GM12878 (cell line): Measurements from ENCODE around the gene SRSF11. TPM values are rescaled to one million over a fixed set of nuclear protein-coding genes. Genes with fewer than 3 reads are reported as not detected.
"Not testable (repeated sequence)": the region's sequence is repeated elsewhere in the genome, so short reads cannot be mapped to it uniquely, and the experiment has no call there.

ENCODE experiments used
- ATAC-seq: fragments of 200-7000 bp; cut with Tn5 transposase; 3 replicates; pipeline ENCODE4 v1.9.1; 2020; ENCODE audit warnings: mild to moderate bottlenecking, moderate library complexity
- BruUV-seq: library from RNA; stranded (reverse); fragments of 400-500 nt; replicated peaks from 2 replicates; lab custom pipeline; 2021; lab: Mats Ljungman, UMichigan
- CTCF ChIA-PET: fragments of 300-600 bp; sonication (Branson Sonifier 250); formaldehyde crosslinking; extraction: SDS; loops from one replicate; lab custom pipeline; 2021; ENCODE audit warnings: inconsistent platforms; lab: Yijun Ruan, JAX
- POLR2A ChIA-PET: fragments of 350-600 bp; formaldehyde crosslinking; extraction: SDS; loops from one replicate; lab custom pipeline; 2021; ENCODE audit warnings: inconsistent platforms; lab: Charles Lee
- RAD21 ChIA-PET: fragments of 300-600 bp; sonication (Branson Sonifier 250); formaldehyde crosslinking; loops from one replicate; lab custom pipeline; 2023; ENCODE audit warnings: antibody characterized with exemption; ENCODE audit not compliant: unreplicated experiment; lab: Charles Lee
- SMC1A ChIA-PET: fragments of 300-600 bp; sonication (Branson Sonifier 250); formaldehyde crosslinking; loops from one replicate; lab custom pipeline; 2023; ENCODE audit not compliant: unreplicated experiment, uncharacterized antibody; lab: Charles Lee
- DNase-seq: peaks from one replicate; pipeline ENCODE4 v3.0.0-alpha.2; 2011; ENCODE audit warnings: low read depth, low spot score
- FAIRE-seq: peaks from 3 replicates; lab custom pipeline; 2011; peaks lifted over from hg19 to GRCh38; lab: Jason Lieb, UNC
- H2AFZ ChIP-seq: 2 replicates; pipeline ENCODE4 v1.6.0; 2011; ENCODE audit warnings: low read depth, low read length, control low read depth; ENCODE audit not compliant: control insufficient read depth
- H3K27ac ChIP-seq: 2 replicates; pipeline ENCODE4 v1.5.1; 2011; ENCODE audit warnings: control low read depth; ENCODE audit not compliant: control insufficient read depth, insufficient read depth
- H3K27me3 ChIP-seq, 2 experiments: replicated peaks in 1 of 2; 2 replicates each; pipeline versions ENCODE4 v1.6.0 to v1.6.1; 2011; ENCODE audit warnings: low read length in 1 of 2; ENCODE audit not compliant: control insufficient read depth in 2 of 2, insufficient read depth in 2 of 2
- H3K36me3 ChIP-seq, 2 experiments: 2 replicates each; pipeline ENCODE4 v1.5.1; 2011; ENCODE audit warnings: low read length in 1 of 2; ENCODE audit not compliant: control insufficient read depth in 2 of 2, insufficient read depth in 2 of 2
- H3K4me1 ChIP-seq: 2 replicates; pipeline ENCODE4 v1.6.1; 2011; ENCODE audit warnings: mild to moderate bottlenecking, low read length, moderate library complexity, mixed read lengths; ENCODE audit not compliant: control insufficient read depth, insufficient read depth
- H3K4me2 ChIP-seq: 2 replicates; pipeline ENCODE4 v1.6.0; 2011; ENCODE audit warnings: control low read depth; ENCODE audit not compliant: control insufficient read depth, insufficient read depth
- H3K4me3 ChIP-seq: fragments of 200-600 bp; sonication (generic); 2 replicates; pipeline ENCODE4 v1.5.1; 2016
- H3K79me2 ChIP-seq: 2 replicates; pipeline ENCODE4 v1.6.0; 2011; ENCODE audit warnings: low read length; ENCODE audit not compliant: control insufficient read depth, insufficient read depth
- H3K9ac ChIP-seq: 2 replicates; pipeline ENCODE4 v1.8.0; 2011; ENCODE audit warnings: low read length, control low read depth, mixed read lengths; ENCODE audit not compliant: control insufficient read depth, insufficient read depth
- H3K9me3 ChIP-seq: replicated peaks from 3 replicates; pipeline ENCODE4 v1.5.1; 2011; ENCODE audit warnings: mild to moderate bottlenecking, low read length; ENCODE audit not compliant: control insufficient read depth, insufficient read depth
- H4K20me1 ChIP-seq: 2 replicates; pipeline ENCODE4 v1.6.0; 2011; ENCODE audit not compliant: control insufficient read depth, insufficient read depth
- ASH2L ChIP-seq: fragments of 300-600, 200-600 bp; sonication (generic); IDR thresholded peaks from 2 replicates; pipeline ENCODE4 v1.6.1; 2017; ENCODE audit warnings: low read depth, mild to moderate bottlenecking, borderline replicate concordance
- ATF2 ChIP-seq: IDR thresholded peaks from 2 replicates; pipeline ENCODE4 v1.6.1; 2012; ENCODE audit warnings: low read length, inconsistent platforms
- BACH1 ChIP-seq: fragments of 450-650 bp; IDR thresholded peaks from 2 replicates; pipeline ENCODE4 v1.6.1; 2017; ENCODE audit warnings: mild to moderate bottlenecking, borderline replicate concordance
- BHLHE40 ChIP-seq, 2 experiments: fragments of 450-650 bp in 1 of 2; IDR thresholded peaks; 2 replicates each; pipeline ENCODE4 v1.6.1; 2011 to 2017; ENCODE audit warnings: low read depth in 2 of 2, borderline replicate concordance in 1 of 2, improper control_type of control experiment in 1 of 2, low read length in 1 of 2, mild to moderate bottlenecking in 1 of 2
- CEBPB ChIP-seq, 2 experiments: fragments of 150-350 bp in 1 of 2; IDR thresholded peaks; 2 replicates each; pipeline ENCODE4 v1.6.1; 2012 to 2014; ENCODE audit warnings: low read depth in 2 of 2, low read length in 2 of 2, borderline replicate concordance in 1 of 2, inconsistent platforms in 1 of 2
- CHD2 ChIP-seq: IDR thresholded peaks from 2 replicates; pipeline ENCODE4 v1.6.1; 2011; ENCODE audit warnings: low read depth, low read length, improper control_type of control experiment, borderline replicate concordance
- CREB1 ChIP-seq: IDR thresholded peaks from 2 replicates; pipeline ENCODE4 v1.6.1; 2012; ENCODE audit warnings: low read depth, mild to moderate bottlenecking, inconsistent platforms
- FOS ChIP-seq: IDR thresholded peaks from 3 replicates; pipeline ENCODE4 v1.6.1; 2011; ENCODE audit warnings: borderline replicate concordance; ENCODE audit not compliant: insufficient read length; ENCODE audit errors: extremely low read depth
- IRF4 ChIP-seq: IDR thresholded peaks from 2 replicates; pipeline ENCODE4 v1.6.1; 2011; ENCODE audit warnings: low read depth, low read length
- JUNB ChIP-seq: IDR thresholded peaks from 2 replicates; pipeline ENCODE4 v1.6.1; 2016; ENCODE audit warnings: antibody characterized with exemption, mild to moderate bottlenecking
- KAT2A ChIP-seq: conservative IDR thresholded peaks from 2 replicates; pipeline ENCODE4 v1.6.1; 2011; ENCODE audit warnings: low read depth, low read length; ENCODE audit not compliant: control insufficient read depth
- MXI1 ChIP-seq: fragments of 150-350 bp; IDR thresholded peaks from 2 replicates; pipeline ENCODE4 v1.6.1; 2011; ENCODE audit warnings: low read depth, mild to moderate bottlenecking, inconsistent platforms, low read length, improper control_type of control experiment
- RBBP5 ChIP-seq: fragments of 200-600 bp; sonication (generic); conservative IDR thresholded peaks from 2 replicates; pipeline ENCODE4 v1.6.1; 2016
- SMAD5 ChIP-seq: IDR thresholded peaks from 2 replicates; pipeline ENCODE4 v1.6.1; 2016; ENCODE audit warnings: antibody characterized with exemption, low read depth
- SPI1 ChIP-seq: IDR thresholded peaks from 2 replicates; pipeline ENCODE4 v1.6.1; 2011; ENCODE audit warnings: low read depth, mild to moderate bottlenecking, low read length, moderate library complexity, borderline replicate concordance; ENCODE audit not compliant: insufficient read depth
- STAT1 ChIP-seq: fragments of 450-650 bp; conservative IDR thresholded peaks from 2 replicates; pipeline ENCODE4 v1.6.1; 2014; ENCODE audit warnings: antibody characterized with exemption, mild to moderate bottlenecking
- WRNIP1 ChIP-seq: IDR thresholded peaks from 2 replicates; pipeline ENCODE4 v1.6.1; 2011; ENCODE audit warnings: low read depth, low read length, improper control_type of control experiment, borderline replicate concordance
- YY1 ChIP-seq: IDR thresholded peaks from 2 replicates; pipeline ENCODE4 v1.6.1; 2011; ENCODE audit warnings: low read depth, mild to moderate bottlenecking, low read length
- ZBTB33 ChIP-seq: fragments of 450-650 bp; IDR thresholded peaks from 2 replicates; pipeline ENCODE4 v1.6.1; 2017; ENCODE audit warnings: mild to moderate bottlenecking
- ZZZ3 ChIP-seq: IDR thresholded peaks from 2 replicates; pipeline ENCODE4 v1.6.1; 2011; ENCODE audit warnings: low read depth; ENCODE audit not compliant: control insufficient read depth, insufficient read length
- WGBS: methylation state at CpG from one replicate; pipeline ENCODE4 v1.1.6; 2016; ENCODE audit warnings: low lambda C conversion rate; ENCODE audit not compliant: insufficient replicate concordance, insufficient coverage; ENCODE audit errors: missing lambda C conversion rate; 5-methylcytosine and 5-hydroxymethylcytosine counted together
- in situ Hi-C: fragments of 300-500 bp; cut with MboI; formaldehyde crosslinking; loops from 9 replicates; pipeline ENCODE4 v1.14.3; 2018; ENCODE audit warnings: mixed read lengths
- intact Hi-C: fragments of 100-400 bp; cut with micrococcal nuclease; formaldehyde crosslinking; loops from one replicate; pipeline ENCODE4 v1.14.2; 2022; ENCODE audit not compliant: unreplicated experiment
- polyA plus RNA-seq, 11 experiments: library from polyadenylated mRNA; depleted of rRNA in 4 of 11; unstranded in 6 of 11; stranded (reverse) in 5 of 11; fragments of >200 nt; fragmentation: Nextera tagmentation in 4 of 11; fragmentation: Illumina TruSeq in 1 of 11; extraction: Ambion mirVana in 4 of 11; extraction: Trizol in 1 of 11; gene quantifications; 1 replicate in 1 of 11; 2 replicates in 10 of 11; pipeline versions ENCODE4 v1.2.1 to v1.2.3, GENCODE V29; 2011 to 2016; ENCODE audit warnings: inconsistent platforms in 2 of 11, missing spikeins in 2 of 11, low read depth in 1 of 11
- total RNA-seq, 4 experiments: library from RNA; depleted of rRNA in 3 of 4; stranded (reverse); fragments of >200 nt in 3 of 4; fragmentation: Illumina TruSeq in 1 of 4; extraction: Trizol in 1 of 4; gene quantifications; 2 replicates each; pipeline versions ENCODE4 v1.2.1 to v1.2.3, GENCODE V29; 2013 to 2021

Gene SRSF11
- total and polyA plus RNA-seq, 10 of the 15 experiments (the other 5 are each of a cell fraction or from before 2014, with no cell fraction given) = 83.0 to 424 (median 207) TPM

GRCh38 chr1:70171512-70171911 is 49.7 kb upstream of the SRSF11 start:
- no TSS peak for BruUV-seq

GRCh38 chr1:70185181-70185580 is 36.0 kb upstream of the SRSF11 start:
- RAD21 ChIA-PET, POLR2A ChIA-PET, in situ Hi-C loops: not testable (repeated sequence)

More at GRCh38 chr1:70171512-70171911, 49.7 kb upstream of the SRSF11 start:
- H3K4me1 ChIP-seq = no peaks in the 10 kb centered on the region
- no peak overlapping the region for H3K27ac ChIP-seq
- CTCF ChIA-PET = no interaction called here
- POLR2A ChIA-PET = no interaction called here
- FAIRE-seq (no peak), ATAC-seq (no peak), DNase-seq (no peak)
- SMC1A ChIA-PET = no interaction called here
- H3K36me3 ChIP-seq = peaks cover 0 to 1% of the 10 kb centered on the region in 2 experiments; a peak in 1 of 4 replicates
- in situ Hi-C loops (no loop called here), intact Hi-C loops (no loop called here)
- H3K4me3 ChIP-seq = no peak overlapping the region
- H3K9me3 ChIP-seq = no peaks in the 10 kb centered on the region
- no peak overlapping the region for H2AFZ ChIP-seq
- RAD21 ChIA-PET = no interaction called here
- no peak overlapping the region for H3K9ac ChIP-seq
- H4K20me1 ChIP-seq = no peaks in the 10 kb centered on the region
- H3K27me3 ChIP-seq = no peaks in the 10 kb centered on the region
- H3K4me2 ChIP-seq = no peak overlapping the region
- no peaks in the 10 kb centered on the region for H3K79me2 ChIP-seq
- TF ChIP-seq KAT2A (no peak), FOS (no peak), CHD2 (no peak), RBBP5 (no peak), WRNIP1 (no peak), SPI1 (no peak), IRF4 (no peak), CREB1 (no peak), ATF2 (no peak), CEBPB (IDR thresholded peaks at IDR 0.05; ENCODE audit: borderline replicate concordance in 1 of 2, low read depth in 2 of 2, low read length in 2 of 2) (no peak), ZZZ3 (no peak), MXI1 (no peak), STAT1 (no peak), YY1 (no peak), BHLHE40 (IDR thresholded peaks at IDR 0.05; ENCODE audit: borderline replicate concordance in 1 of 2, low read depth in 2 of 2, low read length in 1 of 2) (no peak), SMAD5 (no peak), ASH2L (no peak), JUNB (no peak), ZBTB33 (no peak), BACH1 (no peak)
- WGBS = 46% methylated on average over 1 of the region's 1 CpG

More at GRCh38 chr1:70185181-70185580, 36.0 kb upstream of the SRSF11 start:
- intact Hi-C loops, H2AFZ ChIP-seq, H4K20me1 ChIP-seq, CTCF ChIA-PET, FAIRE-seq, H3K27ac ChIP-seq, H3K36me3 ChIP-seq, ATAC-seq, H3K4me1 ChIP-seq, H3K27me3 ChIP-seq, H3K9ac ChIP-seq, H3K79me2 ChIP-seq, H3K4me3 ChIP-seq, H3K9me3 ChIP-seq, BruUV-seq, H3K4me2 ChIP-seq, SMC1A ChIA-PET, DNase-seq: not testable (repeated sequence)
- WGBS = 86% methylated on average over 3 of the region's 3 CpGs
